ENCODE measurements around the gene PBRM1. TPM values are rescaled to one million over a fixed set of nuclear protein-coding genes. Genes with fewer than 3 reads are reported as not detected.

Gene PBRM1
- total RNA-seq, 1 donor = 100 TPM

DNA sequence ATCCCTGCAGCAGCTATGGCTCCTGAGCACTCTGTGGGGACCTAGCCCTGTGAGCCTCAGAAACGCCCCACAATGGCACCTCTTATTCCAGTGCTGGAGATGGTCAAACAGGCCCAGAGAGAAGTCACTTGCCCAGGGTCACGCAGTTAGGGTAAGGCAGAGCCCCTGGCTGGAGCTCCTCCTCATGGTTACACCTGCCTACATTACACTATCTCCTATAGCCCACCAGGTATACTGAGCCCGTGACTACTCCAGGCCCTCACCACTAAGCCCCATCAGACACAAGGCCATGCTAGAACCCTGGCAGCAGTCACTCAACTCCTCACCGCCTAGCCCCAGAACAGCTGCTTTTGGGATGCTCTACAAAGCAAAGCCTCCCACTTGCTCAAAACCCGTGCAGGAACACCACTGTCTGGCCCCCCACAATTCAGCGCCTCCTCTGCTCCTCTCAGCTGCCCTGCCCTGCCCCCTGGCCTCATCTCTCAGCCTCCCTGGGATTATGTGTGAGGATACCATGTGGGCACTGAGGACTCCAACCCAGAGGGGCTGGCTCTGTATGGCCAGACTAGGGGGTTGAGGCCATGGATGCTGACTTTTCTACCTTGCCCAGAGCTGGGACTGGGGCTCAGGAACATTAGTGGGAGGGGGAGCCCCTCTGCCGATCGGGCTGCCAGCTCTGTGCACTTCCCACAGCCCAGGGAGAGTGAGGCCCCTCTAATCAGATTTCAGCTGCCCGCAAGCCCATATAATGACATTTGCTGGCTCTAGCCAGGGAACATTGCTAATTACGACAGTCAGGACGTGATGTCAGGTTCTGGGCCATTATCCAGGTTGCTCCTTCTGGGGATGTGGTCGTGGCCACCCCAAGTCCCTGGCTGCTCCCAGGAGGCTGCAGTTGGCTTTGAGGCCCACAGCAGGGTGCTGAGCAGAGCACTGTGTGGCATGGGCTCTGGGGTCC is 156.1 kb downstream of the PBRM1 start:
- Histone ChIP-seq H3K79me2 (ENCODE audit: insufficient read depth, low read length) (peaks cover 46% of the 10 kb centered on the region), H3K4me3 (ENCODE audit: insufficient read depth, low read length) (no peak overlapping the region), H3K4me1 (ENCODE audit: insufficient read depth, low read length) (peaks cover 34% of the 10 kb centered on the region), H2AFZ (ENCODE audit: low read length) (no peak overlapping the region), H3K9me3 (ENCODE audit: low read depth, low read length) (no peaks in the 10 kb centered on the region), H3K27ac (ENCODE audit: low read depth, low read length) (peak overlapping the region; percentile 37), H3K27me3 (ENCODE audit: insufficient read depth, low read length) (no peaks in the 10 kb centered on the region), H4K20me1 (ENCODE audit: insufficient read depth, low read length) (peaks cover 43% of the 10 kb centered on the region), H3K4me2 (ENCODE audit: insufficient read depth, low read length) (no peak overlapping the region), H3K36me3 (ENCODE audit: insufficient read depth, low read length) (peaks cover 36% of the 10 kb centered on the region)
- peak; percentile 76 for DNase-seq (ENCODE audit: insufficient read length, low spot score, missing footprints)
- TF ChIP-seq, protein P1, sequence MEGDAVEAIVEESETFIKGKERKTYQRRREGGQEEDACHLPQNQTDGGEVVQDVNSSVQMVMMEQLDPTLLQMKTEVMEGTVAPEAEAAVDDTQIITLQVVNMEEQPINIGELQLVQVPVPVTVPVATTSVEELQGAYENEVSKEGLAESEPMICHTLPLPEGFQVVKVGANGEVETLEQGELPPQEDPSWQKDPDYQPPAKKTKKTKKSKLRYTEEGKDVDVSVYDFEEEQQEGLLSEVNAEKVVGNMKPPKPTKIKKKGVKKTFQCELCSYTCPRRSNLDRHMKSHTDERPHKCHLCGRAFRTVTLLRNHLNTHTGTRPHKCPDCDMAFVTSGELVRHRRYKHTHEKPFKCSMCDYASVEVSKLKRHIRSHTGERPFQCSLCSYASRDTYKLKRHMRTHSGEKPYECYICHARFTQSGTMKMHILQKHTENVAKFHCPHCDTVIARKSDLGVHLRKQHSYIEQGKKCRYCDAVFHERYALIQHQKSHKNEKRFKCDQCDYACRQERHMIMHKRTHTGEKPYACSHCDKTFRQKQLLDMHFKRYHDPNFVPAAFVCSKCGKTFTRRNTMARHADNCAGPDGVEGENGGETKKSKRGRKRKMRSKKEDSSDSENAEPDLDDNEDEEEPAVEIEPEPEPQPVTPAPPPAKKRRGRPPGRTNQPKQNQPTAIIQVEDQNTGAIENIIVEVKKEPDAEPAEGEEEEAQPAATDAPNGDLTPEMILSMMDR (IDR thresholded peaks at IDR 0.05; ENCODE audit: extremely low read depth, low read depth, low read length) = no peak

DNA sequence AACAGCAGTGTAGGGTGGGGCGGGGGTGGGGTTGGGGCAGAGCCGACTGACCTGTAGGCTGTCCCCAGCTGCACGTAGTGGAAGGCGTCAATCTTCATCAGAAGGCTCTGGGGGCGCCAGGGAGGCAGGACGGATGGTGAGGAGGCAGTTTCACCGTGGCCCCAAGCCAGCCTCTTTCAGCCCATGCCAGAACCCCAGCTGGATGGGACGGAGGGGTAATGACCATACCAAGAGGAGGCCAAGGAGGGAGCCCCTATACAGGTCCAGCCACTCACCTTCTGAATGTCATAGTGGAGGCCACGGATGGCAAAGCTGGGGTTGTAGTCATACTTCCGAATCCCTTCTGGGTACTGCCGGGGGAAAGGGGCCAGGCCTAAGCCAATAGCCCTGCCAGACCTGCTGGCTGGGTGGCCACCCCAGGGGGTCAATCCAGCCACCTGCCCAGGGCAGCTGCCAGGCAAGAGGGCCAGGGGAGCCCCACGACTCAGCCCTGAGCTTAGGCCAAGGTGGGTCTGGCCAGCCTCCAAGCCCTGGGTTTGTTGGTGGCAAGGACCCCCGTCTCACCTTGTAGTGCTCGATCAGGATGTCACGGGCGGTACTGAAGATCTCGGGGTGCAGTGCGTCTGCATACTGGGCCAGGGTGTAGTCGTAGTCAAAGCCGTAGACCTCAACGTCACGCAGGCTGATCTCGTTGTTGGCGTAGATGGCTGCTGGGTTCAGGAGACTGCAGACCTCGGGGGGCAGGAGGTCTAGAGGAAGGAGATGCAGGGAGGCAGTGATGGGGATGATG is 156.9 kb downstream of the PBRM1 start:
- TF ChIP-seq, protein P1 (IDR thresholded peaks at IDR 0.05; ENCODE audit: extremely low read depth, low read depth, low read length) = no peak
- no peak overlapping the region for H2AFZ ChIP-seq (ENCODE audit: low read length)
- H3K9me3 ChIP-seq (ENCODE audit: low read depth, low read length) = no peaks in the 10 kb centered on the region
- H4K20me1 ChIP-seq (ENCODE audit: insufficient read depth, low read length) = peaks cover 43% of the 10 kb centered on the region
- H3K27me3 ChIP-seq (ENCODE audit: insufficient read depth, low read length) = no peaks in the 10 kb centered on the region
- peaks cover 27% of the 10 kb centered on the region for H3K4me1 ChIP-seq (ENCODE audit: insufficient read depth, low read length)
- peaks cover 46% of the 10 kb centered on the region for H3K79me2 ChIP-seq (ENCODE audit: insufficient read depth, low read length)
- H3K4me2 ChIP-seq (ENCODE audit: insufficient read depth, low read length) = no peak overlapping the region
- peaks cover 44% of the 10 kb centered on the region for H3K36me3 ChIP-seq (ENCODE audit: insufficient read depth, low read length)
- H3K4me3 ChIP-seq (ENCODE audit: insufficient read depth, low read length) = no peak overlapping the region
- peak; percentile 74 for DNase-seq (ENCODE audit: insufficient read length, low spot score, missing footprints)
- no peak overlapping the region for H3K27ac ChIP-seq (ENCODE audit: low read depth, low read length)

GRCh38 chr3:52527732-52528585 is 157.8 kb downstream of the PBRM1 start:
- Histone ChIP-seq H3K4me1 (ENCODE audit: insufficient read depth, low read length) (peaks cover 27% of the 10 kb centered on the region), H4K20me1 (ENCODE audit: insufficient read depth, low read length) (peaks cover 43% of the 10 kb centered on the region)

More at GRCh38 chr3:52527732-52528585, 157.8 kb downstream of the PBRM1 start:
- Histone ChIP-seq H2AFZ (ENCODE audit: low read length) (no peak overlapping the region), H3K4me3 (ENCODE audit: insufficient read depth, low read length) (no peak overlapping the region), H3K9me3 (ENCODE audit: low read depth, low read length) (no peaks in the 10 kb centered on the region), H3K27ac (ENCODE audit: low read depth, low read length) (no peak overlapping the region), H3K27me3 (ENCODE audit: insufficient read depth, low read length) (no peaks in the 10 kb centered on the region), H3K4me2 (ENCODE audit: insufficient read depth, low read length) (no peak overlapping the region), H3K79me2 (ENCODE audit: insufficient read depth, low read length) (peaks cover 41% of the 10 kb centered on the region), H3K36me3 (ENCODE audit: insufficient read depth, low read length) (peaks cover 49% of the 10 kb centered on the region)
- peak; percentile 83 for DNase-seq (ENCODE audit: insufficient read length, low spot score, missing footprints)
- TF ChIP-seq, protein P1 (IDR thresholded peaks at IDR 0.05; ENCODE audit: extremely low read depth, low read depth, low read length) = no peak

All from osteoblast (primary cell).